SK-N-MC (cell line): Measurements from ENCODE around the gene GABRB2.

Experiments
- EZH2 ChIP-seq: fragments of 200-600 bp; sonication (generic); IDR thresholded peaks from one replicate; pipeline ENCODE4 v1.6.1; 2017; ENCODE audit warnings: antibody characterized with exemption
- FOXP2 ChIP-seq: optimal IDR thresholded peaks from 2 replicates; pipeline ENCODE3; 2011; ENCODE audit warnings: mild to moderate bottlenecking, moderate library complexity; ENCODE audit not compliant: insufficient read depth; ENCODE audit errors: extremely low read length, control extremely low read depth
- POLR2AphosphoS5 ChIP-seq: IDR thresholded peaks from 2 replicates; pipeline ENCODE4 v1.6.1; 2012; ENCODE audit warnings: mild to moderate bottlenecking, low read depth, low read length, borderline replicate concordance

DNA sequence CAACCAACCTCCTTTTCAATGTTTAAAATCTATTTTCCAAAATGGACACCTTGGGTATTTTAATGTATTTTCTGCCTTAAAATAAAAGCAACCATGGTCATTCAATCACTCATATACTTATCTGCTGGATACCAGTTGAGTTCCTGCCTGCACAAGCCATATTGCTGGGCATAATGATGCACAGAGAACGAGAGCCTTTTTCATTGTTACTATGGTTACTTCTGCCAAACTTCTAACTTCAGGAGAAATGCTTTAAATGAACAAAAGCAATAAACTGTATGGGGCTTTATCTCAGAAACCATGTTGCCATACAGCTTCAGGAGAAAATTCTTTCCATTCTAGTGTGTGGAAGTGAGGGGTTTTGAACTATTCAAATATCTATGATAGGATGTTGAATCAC, 269.5 kb downstream of the GABRB2 start:
- no peak for TF ChIP-seq EZH2
- no peak for TF ChIP-seq POLR2AphosphoS5
- TF ChIP-seq FOXP2, result no peak
